ENCODE measurements around the gene MRPL4. TPM values are rescaled to one million over a fixed set of nuclear protein-coding genes. Genes with fewer than 3 reads are reported as not detected.
"Not testable (repeated sequence)": the region's sequence is repeated elsewhere in the genome, so short reads cannot be mapped to it uniquely, and the experiment has no call there.

The MRPL4 gene
- total RNA-seq, 2 donors from 2014 or later = 28.4 to 29.9 TPM

DNA sequence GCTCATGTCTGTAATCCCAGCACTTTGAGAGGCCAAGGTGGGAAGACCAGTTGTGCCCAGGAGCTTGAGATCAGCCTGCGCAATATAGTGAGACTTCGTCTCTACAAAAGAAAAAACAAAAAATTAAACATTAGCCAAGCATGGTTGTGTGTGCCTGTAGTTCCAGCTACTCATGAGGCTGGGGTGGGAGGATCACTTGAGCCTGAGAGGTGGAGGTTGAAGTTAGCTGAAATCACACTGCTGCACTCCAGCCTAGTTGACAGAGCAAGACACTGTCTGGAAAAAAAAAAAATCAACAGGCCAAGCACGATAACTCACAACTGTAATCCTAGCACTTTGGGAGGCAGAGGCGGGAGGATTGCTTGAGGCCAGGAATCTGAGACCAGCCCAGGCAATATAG lies 17.0 kb upstream of the MRPL4 start:
- Histone ChIP-seq H3K4me3 (no peak overlapping the region), H3K36me3 (no peaks in the 10 kb centered on the region), H3K9me3 (no peaks in the 10 kb centered on the region), H3K27ac (no peak overlapping the region), H3K27me3 (replicated peaks; ENCODE audit: insufficient read depth) (no peaks in the 10 kb centered on the region), H3K4me1 (ENCODE audit: control insufficient read depth in 1 of 2, low read depth in 2 of 2) (peaks cover 0 to 14% of the 10 kb centered on the region in 2 donors)
- DNase-seq (ENCODE audit: low spot score) (no peak), ATAC-seq (ENCODE audit: insufficient number of reproducible peaks, low FRiP score, low read depth) (no peak)
- TF ChIP-seq, protein P1, sequence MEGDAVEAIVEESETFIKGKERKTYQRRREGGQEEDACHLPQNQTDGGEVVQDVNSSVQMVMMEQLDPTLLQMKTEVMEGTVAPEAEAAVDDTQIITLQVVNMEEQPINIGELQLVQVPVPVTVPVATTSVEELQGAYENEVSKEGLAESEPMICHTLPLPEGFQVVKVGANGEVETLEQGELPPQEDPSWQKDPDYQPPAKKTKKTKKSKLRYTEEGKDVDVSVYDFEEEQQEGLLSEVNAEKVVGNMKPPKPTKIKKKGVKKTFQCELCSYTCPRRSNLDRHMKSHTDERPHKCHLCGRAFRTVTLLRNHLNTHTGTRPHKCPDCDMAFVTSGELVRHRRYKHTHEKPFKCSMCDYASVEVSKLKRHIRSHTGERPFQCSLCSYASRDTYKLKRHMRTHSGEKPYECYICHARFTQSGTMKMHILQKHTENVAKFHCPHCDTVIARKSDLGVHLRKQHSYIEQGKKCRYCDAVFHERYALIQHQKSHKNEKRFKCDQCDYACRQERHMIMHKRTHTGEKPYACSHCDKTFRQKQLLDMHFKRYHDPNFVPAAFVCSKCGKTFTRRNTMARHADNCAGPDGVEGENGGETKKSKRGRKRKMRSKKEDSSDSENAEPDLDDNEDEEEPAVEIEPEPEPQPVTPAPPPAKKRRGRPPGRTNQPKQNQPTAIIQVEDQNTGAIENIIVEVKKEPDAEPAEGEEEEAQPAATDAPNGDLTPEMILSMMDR (IDR thresholded peaks at IDR 0.05) = no peak

DNA sequence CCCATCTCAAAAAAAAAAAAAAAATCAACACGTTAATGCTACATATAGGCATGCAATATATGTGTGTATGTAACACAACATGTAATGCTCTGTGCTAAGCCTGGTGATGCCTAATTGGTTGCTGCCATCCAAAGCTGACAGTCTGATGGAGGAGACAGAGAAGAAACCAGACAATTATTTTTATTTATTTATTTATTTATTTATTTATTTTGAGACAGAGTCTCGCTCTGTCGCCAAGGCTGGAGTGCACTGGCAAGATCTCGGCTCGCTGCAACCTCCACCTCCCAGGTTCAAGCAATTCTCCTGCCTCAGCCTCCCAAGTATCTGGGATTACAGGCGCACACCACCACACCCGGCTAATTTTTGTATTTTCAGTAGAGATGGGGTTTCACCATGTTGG lies 16.6 kb upstream of the MRPL4 start:
- not testable (repeated sequence) for ATAC-seq (ENCODE audit: insufficient number of reproducible peaks, low FRiP score, low read depth); H3K4me1 ChIP-seq (ENCODE audit: control insufficient read depth in 1 of 2, low read depth in 2 of 2); H3K27me3 ChIP-seq (replicated peaks; ENCODE audit: insufficient read depth); H3K4me3 ChIP-seq; H3K9me3 ChIP-seq; DNase-seq (ENCODE audit: low spot score); H3K27ac ChIP-seq; H3K36me3 ChIP-seq

DNA sequence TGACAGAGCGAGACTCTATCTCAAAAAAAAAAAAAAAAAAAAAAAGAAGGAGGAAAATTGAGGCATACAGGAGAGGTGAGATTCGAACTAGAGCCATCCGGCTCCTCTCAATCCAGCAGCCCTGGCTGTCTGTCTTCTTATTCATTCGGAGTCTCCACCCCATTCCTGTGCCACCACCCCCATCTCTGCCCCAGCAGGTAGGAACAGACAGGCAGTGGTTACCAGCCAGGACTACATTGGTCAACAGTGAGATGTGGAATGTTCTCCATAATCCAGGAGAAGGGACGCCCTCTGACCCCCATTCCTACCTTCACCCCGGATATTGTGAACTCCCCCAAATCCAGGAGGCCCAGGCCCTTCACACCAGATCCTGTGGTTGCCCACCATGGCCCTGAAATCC lies 14.3 kb upstream of the MRPL4 start:
- no peaks in the 10 kb centered on the region for H3K27me3 ChIP-seq (replicated peaks; ENCODE audit: insufficient read depth)
- H3K27ac ChIP-seq = no peak overlapping the region
- no peaks in the 10 kb centered on the region for H3K36me3 ChIP-seq
- ATAC-seq (ENCODE audit: insufficient number of reproducible peaks, low FRiP score, low read depth) (no peak), DNase-seq (ENCODE audit: low spot score) (no peak)
- H3K4me3 ChIP-seq = no peak overlapping the region
- TF ChIP-seq, protein P1 (IDR thresholded peaks at IDR 0.05) = no peak
- no peaks in the 10 kb centered on the region for H3K9me3 ChIP-seq
- peaks cover 0 to 6% of the 10 kb centered on the region in 2 donors for H3K4me1 ChIP-seq (ENCODE audit: control insufficient read depth in 1 of 2, low read depth in 2 of 2)

DNA sequence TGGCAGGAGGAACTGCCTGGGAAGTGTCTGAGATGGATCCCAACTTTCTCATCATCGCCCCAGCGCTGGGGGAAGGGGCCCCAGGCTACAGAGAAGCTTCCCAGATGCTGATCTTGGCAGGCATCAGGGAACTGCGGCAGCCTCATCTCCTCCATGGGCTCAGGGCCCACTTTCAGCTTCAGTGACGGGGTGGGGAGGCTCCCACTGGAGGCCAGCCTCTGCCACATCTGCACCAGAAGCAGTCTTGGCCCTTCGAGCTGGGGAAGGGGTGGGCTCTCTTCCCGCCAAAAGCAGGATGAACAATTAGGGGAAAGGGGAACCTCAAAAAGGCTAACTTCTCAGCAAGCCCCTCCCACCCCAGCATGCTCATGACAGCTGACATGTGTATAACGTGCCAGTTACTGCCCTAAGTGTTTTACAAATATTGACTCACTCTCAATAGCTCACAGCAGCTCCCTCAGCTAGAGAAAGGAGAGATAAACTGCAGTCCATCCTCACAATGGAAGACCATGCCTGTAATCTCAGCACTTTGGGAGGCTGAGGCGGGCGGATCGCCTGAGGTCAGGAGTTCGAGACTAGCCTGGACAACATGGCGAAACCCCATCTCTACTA lies 13.7 kb upstream of the MRPL4 start:
- H3K4me1 ChIP-seq (ENCODE audit: control insufficient read depth in 1 of 2, low read depth in 2 of 2) = peaks cover 0 to 6% of the 10 kb centered on the region in 2 donors
- no peak overlapping the region for H3K4me3 ChIP-seq
- TF ChIP-seq, protein P1 (IDR thresholded peaks at IDR 0.05) = no peak
- no peaks in the 10 kb centered on the region for H3K9me3 ChIP-seq
- DNase-seq (ENCODE audit: low spot score) (no peak), ATAC-seq (ENCODE audit: insufficient number of reproducible peaks, low FRiP score, low read depth) (no peak)
- H3K27me3 ChIP-seq (replicated peaks; ENCODE audit: insufficient read depth) = no peaks in the 10 kb centered on the region
- no peaks in the 10 kb centered on the region for H3K36me3 ChIP-seq
- no peak overlapping the region for H3K27ac ChIP-seq

DNA sequence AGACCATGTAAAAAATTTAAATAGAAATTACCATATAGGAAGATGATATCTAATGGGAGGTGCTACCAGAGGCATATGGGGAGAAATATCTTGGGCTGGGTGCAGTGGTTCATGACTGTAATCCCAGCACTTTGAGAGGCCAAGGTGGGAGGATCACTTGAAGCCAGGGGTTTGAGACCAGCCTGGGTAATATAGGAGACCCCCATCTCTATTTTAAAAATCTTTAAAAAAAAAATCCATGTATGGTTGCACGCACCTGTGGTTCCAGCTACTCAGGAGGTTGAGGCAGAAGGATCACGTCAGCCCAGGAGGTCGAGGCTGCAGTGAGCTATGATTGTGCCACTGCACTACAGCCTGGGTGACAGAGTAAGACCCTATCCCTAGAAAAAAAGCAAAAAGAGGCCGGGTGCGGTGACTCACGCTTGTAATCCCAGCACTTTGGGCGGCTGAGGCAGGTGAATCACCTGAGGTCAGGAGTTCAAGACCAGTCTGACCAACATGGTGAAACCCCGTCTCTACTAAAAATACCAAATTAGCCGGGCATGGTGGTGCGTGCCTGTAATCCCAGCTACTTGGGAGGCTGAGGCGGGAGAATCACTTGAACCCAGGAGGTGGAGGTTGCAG lies 10.1 kb upstream of the MRPL4 start:
- not testable (repeated sequence) for H3K4me3 ChIP-seq; H3K36me3 ChIP-seq; H3K9me3 ChIP-seq; DNase-seq (ENCODE audit: low spot score); H3K27me3 ChIP-seq (replicated peaks; ENCODE audit: insufficient read depth); H3K4me1 ChIP-seq (ENCODE audit: control insufficient read depth in 1 of 2, low read depth in 2 of 2); H3K27ac ChIP-seq; ATAC-seq (ENCODE audit: insufficient number of reproducible peaks, low FRiP score, low read depth)

DNA sequence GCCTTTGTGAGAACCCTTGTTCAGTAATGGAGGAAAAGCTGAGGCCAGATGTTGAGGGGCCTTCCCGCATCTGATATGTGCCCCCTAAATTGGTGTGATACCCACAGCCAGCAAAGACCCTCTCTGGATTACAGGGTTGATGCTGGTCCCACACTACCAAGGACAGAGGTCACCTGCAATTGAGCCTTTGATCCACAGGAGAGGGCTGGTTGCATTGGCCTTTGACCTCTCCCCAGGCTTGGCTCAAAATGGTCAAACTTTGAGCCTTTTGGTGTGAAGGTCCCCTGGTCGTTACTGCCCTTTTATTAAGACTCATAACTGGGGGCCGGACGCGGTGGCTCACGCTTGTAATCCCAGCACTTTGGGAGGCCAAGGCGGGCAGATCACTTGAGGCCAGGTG lies 8.4 kb upstream of the MRPL4 start:
- TF ChIP-seq, protein P1 (IDR thresholded peaks at IDR 0.05) = no peak
- Histone ChIP-seq H3K4me1 (ENCODE audit: control insufficient read depth in 1 of 2, low read depth in 2 of 2) (no peaks in the 10 kb centered on the region), H3K36me3 (no peaks in the 10 kb centered on the region), H3K27ac (no peak overlapping the region), H3K27me3 (replicated peaks; ENCODE audit: insufficient read depth) (no peaks in the 10 kb centered on the region), H3K9me3 (no peaks in the 10 kb centered on the region), H3K4me3 (no peak overlapping the region)
- ATAC-seq (ENCODE audit: insufficient number of reproducible peaks, low FRiP score, low read depth) (no peak), DNase-seq (ENCODE audit: low spot score) (no peak)
